Measurements from ENCODE around the gene RAB6D.
"Not testable (repeated sequence)": the region's sequence is repeated elsewhere in the genome, so short reads cannot be mapped to it uniquely, and the experiment has no call there.

Gene RAB6D

GRCh38 chr2:131366643-131367042, 2.7 kb upstream of the RAB6D start:
- no peak for DNase-seq (ENCODE audit: low spot score)

GRCh38 chr2:131365452-131365851, 1.5 kb upstream of the RAB6D start:
- DNase-seq (ENCODE audit: low spot score), result no peak

GRCh38 chr2:131363213-131363612, 755 bp downstream of the RAB6D start:
- not testable (repeated sequence) for DNase-seq (ENCODE audit: low spot score)

- not testable (repeated sequence) for DNase-seq (ENCODE audit: low spot score)
These were observed 2.2 kb downstream of the RAB6D start for GRCh38 chr2:131361773-131362172.

GRCh38 chr2:131353167-131353697, 10.7 kb downstream of the RAB6D start:
- not testable (repeated sequence) for DNase-seq (ENCODE audit: low spot score)

GRCh38 chr2:131349021-131349420, 14.9 kb downstream of the RAB6D start:
- no peak for DNase-seq (ENCODE audit: low spot score)

GRCh38 chr2:131347035-131347434, 16.9 kb downstream of the RAB6D start:
- DNase-seq (ENCODE audit: low spot score), result not testable (repeated sequence)

- DNase-seq (ENCODE audit: low spot score), result not testable (repeated sequence)
These were observed 24.7 kb downstream of the RAB6D start for GRCh38 chr2:131339307-131339706.

- not testable (repeated sequence) for DNase-seq (ENCODE audit: low spot score)
These were observed 28.6 kb downstream of the RAB6D start for GRCh38 chr2:131335319-131335718.

- not testable (repeated sequence) for DNase-seq (ENCODE audit: low spot score)
These were observed 31.3 kb downstream of the RAB6D start for GRCh38 chr2:131332709-131333108.

GRCh38 chr2:131331000-131331399, 33.0 kb downstream of the RAB6D start:
- not testable (repeated sequence) for DNase-seq (ENCODE audit: low spot score)

GRCh38 chr2:131322209-131322608, 41.8 kb downstream of the RAB6D start:
- DNase-seq (ENCODE audit: low spot score), result no peak

- not testable (repeated sequence) for DNase-seq (ENCODE audit: low spot score)
These were observed 42.6 kb downstream of the RAB6D start for GRCh38 chr2:131321344-131321743.

GRCh38 chr2:131311001-131311400, 53.0 kb downstream of the RAB6D start:
- DNase-seq (ENCODE audit: low spot score), result not testable (repeated sequence)
